ENCODE measurements around the gene NEMF.

The NEMF gene

GRCh38 chr14:49876563-49877127 lies 24.1 kb upstream of the NEMF start:
- FAIRE-seq (no peak), DNase-seq (ENCODE audit: low spot score) (no peak)

- FAIRE-seq, result no peak
- DNase-seq (ENCODE audit: low spot score), result no peak
Measured at GRCh38 chr14:49875640-49876198, 23.1 kb upstream of the NEMF start.

GRCh38 chr14:49873548-49873947 lies 21.0 kb upstream of the NEMF start:
- FAIRE-seq (peak; percentile 62), DNase-seq (ENCODE audit: low spot score) (peak; percentile 20)

GRCh38 chr14:49870908-49871307 lies 18.3 kb upstream of the NEMF start:
- no peak for DNase-seq (ENCODE audit: low spot score)
- no peak for FAIRE-seq

GRCh38 chr14:49868720-49869114 lies 16.1 kb upstream of the NEMF start:
- FAIRE-seq (no peak), DNase-seq (ENCODE audit: low spot score) (no peak)

GRCh38 chr14:49867831-49868719 lies 15.5 kb upstream of the NEMF start:
- peak; percentile 7 for FAIRE-seq
- DNase-seq (ENCODE audit: low spot score), result peak; percentile 85

- FAIRE-seq (no peak), DNase-seq (ENCODE audit: low spot score) (peak; percentile 22)
Measured at GRCh38 chr14:49865431-49865859, 12.9 kb upstream of the NEMF start.

GRCh38 chr14:49863487-49864281 lies 11.1 kb upstream of the NEMF start:
- no peak for DNase-seq (ENCODE audit: low spot score)
- FAIRE-seq, result no peak

- FAIRE-seq (no peak), DNase-seq (ENCODE audit: low spot score) (peak; percentile 76)
Measured at GRCh38 chr14:49862089-49862673, 9.6 kb upstream of the NEMF start.

GRCh38 chr14:49861699-49862088 lies 9.1 kb upstream of the NEMF start:
- FAIRE-seq (no peak), DNase-seq (ENCODE audit: low spot score) (peak; percentile 32)

GRCh38 chr14:49860988-49861698 lies 8.6 kb upstream of the NEMF start:
- no peak for DNase-seq (ENCODE audit: low spot score)
- no peak for FAIRE-seq

- no peak for DNase-seq (ENCODE audit: low spot score)
Measured at GRCh38 chr14:49858383-49858782, 5.8 kb upstream of the NEMF start.

GRCh38 chr14:49857427-49858003 lies 4.9 kb upstream of the NEMF start:
- DNase-seq (ENCODE audit: low spot score) (no peak), FAIRE-seq (no peak)

More at GRCh38 chr14:49858383-49858782, 5.8 kb upstream of the NEMF start:
- no peak for FAIRE-seq

GRCh38 chr14:49853572-49854375 lies 1.2 kb upstream of the NEMF start:
- no peak for FAIRE-seq
- DNase-seq (ENCODE audit: low spot score), result no peak

- FAIRE-seq (no peak), DNase-seq (ENCODE audit: low spot score) (no peak)
Measured at GRCh38 chr14:49853158-49853477, 530 bp upstream of the NEMF start.

GRCh38 chr14:49851813-49852212 lies 775 bp downstream of the NEMF start:
- DNase-seq (ENCODE audit: low spot score) (no peak), FAIRE-seq (no peak)

GRCh38 chr14:49849213-49849847 lies 3.3 kb downstream of the NEMF start:
- DNase-seq (ENCODE audit: low spot score), result no peak
- FAIRE-seq, result no peak

GRCh38 chr14:49828640-49829039 lies 23.9 kb downstream of the NEMF start:
- FAIRE-seq (no peak), DNase-seq (ENCODE audit: low spot score) (no peak)

- DNase-seq (ENCODE audit: low spot score), result peak; percentile 64
- peak; percentile 66 for FAIRE-seq
Measured at GRCh38 chr14:49820176-49820575, 32.4 kb downstream of the NEMF start.
